Upper lobe of left lung (tissue), 4 donors: Measurements from ENCODE around the gene SLC16A4.

Experiments used
- EP300 ChIP-seq, 4 donors: sonication (generic); formaldehyde crosslinking; IDR thresholded peaks; one replicate each; pipeline ENCODE4 v1.5.1; 2017; ENCODE audit warnings: antibody characterized with exemption in 4 of 4, control low read depth in 2 of 4
- POLR2A ChIP-seq, 4 donors: fragments of 450-650 bp; IDR thresholded peaks; one replicate each; pipeline ENCODE4 v1.5.1; 2016 to 2017; ENCODE audit warnings: antibody characterized with exemption in 4 of 4, mild to moderate bottlenecking in 2 of 4
- POLR2AphosphoS5 ChIP-seq, 2 donors: sonication (generic); formaldehyde crosslinking; IDR thresholded peaks; one replicate each; pipeline ENCODE4 v1.5.1; 2017; ENCODE audit warnings: antibody characterized with exemption in 2 of 2
- TF ChIP-seq, protein P1 (sequence below), 6 experiments: fragments of 450-650 bp in 4 of 6; fragments of 200-600 bp in 2 of 6; sonication (generic) in 2 of 6; IDR thresholded peaks; one replicate each; pipeline ENCODE4 v1.5.1; 2016 to 2019; ENCODE audit warnings: antibody characterized with exemption in 6 of 6

DNA sequence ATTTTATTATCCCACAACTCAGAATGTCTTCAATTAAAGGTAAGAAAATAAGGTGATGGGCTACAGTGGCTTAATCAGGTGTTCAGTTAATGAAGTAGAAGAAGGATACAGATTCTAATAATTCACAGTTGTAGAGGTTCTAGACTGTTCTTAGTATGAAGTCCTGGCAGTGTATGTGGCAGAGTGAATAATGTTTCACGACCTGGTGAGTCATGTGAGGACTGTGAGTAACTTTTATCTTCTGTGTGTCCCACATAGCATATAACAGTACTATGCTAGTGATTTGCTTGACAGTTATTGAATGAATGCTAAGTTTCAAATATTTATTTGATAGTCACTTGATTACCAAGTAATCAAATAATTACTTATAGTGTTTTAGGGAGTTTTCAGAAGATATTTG, 20.0 kb downstream of the SLC16A4 start:
- no peak for TF ChIP-seq EP300 (IDR thresholded peaks at IDR 0.05)
- TF ChIP-seq POLR2A (IDR thresholded peaks at IDR 0.05): no peak
- TF ChIP-seq, protein P1, sequence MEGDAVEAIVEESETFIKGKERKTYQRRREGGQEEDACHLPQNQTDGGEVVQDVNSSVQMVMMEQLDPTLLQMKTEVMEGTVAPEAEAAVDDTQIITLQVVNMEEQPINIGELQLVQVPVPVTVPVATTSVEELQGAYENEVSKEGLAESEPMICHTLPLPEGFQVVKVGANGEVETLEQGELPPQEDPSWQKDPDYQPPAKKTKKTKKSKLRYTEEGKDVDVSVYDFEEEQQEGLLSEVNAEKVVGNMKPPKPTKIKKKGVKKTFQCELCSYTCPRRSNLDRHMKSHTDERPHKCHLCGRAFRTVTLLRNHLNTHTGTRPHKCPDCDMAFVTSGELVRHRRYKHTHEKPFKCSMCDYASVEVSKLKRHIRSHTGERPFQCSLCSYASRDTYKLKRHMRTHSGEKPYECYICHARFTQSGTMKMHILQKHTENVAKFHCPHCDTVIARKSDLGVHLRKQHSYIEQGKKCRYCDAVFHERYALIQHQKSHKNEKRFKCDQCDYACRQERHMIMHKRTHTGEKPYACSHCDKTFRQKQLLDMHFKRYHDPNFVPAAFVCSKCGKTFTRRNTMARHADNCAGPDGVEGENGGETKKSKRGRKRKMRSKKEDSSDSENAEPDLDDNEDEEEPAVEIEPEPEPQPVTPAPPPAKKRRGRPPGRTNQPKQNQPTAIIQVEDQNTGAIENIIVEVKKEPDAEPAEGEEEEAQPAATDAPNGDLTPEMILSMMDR (IDR thresholded peaks at IDR 0.05): no peak
- no peak for TF ChIP-seq POLR2AphosphoS5 (IDR thresholded peaks at IDR 0.05)
